Measurements from ENCODE around the gene RAB34.

The RAB34 gene

DNA sequence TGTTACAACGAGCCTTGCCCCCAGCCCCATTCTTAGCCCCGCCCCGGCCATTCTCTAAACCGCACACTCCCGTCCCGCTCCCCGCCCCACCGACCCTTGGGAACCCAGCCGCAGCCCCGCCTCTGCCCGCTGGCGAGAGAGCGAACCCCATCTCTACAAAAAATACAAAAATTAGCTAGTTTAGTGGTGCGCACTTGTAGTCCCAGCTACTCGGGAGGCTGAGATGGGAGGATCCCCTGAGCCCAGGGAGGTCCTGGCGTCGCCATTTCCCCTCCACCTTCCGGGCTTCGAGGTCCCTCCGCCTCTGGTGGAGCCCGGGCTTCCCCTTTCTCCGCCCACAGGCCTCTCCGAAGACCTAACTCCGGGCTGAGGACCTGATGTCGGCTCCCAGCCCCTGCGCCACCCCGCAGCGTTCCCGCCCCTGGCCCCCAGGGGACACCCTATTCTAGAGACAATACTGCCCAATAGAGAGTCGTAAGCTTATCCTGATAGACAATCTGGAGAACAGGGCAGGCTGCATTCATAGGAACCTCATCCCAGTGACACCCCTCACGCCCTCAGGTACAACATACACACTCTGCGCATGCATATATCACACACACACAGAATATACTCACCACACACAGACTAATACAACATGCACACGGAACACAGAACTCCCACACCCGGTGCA is 5.5 kb downstream of the RAB34 start:
- peak; percentile 61 for DNase-seq (ENCODE audit: low spot score)

DNA sequence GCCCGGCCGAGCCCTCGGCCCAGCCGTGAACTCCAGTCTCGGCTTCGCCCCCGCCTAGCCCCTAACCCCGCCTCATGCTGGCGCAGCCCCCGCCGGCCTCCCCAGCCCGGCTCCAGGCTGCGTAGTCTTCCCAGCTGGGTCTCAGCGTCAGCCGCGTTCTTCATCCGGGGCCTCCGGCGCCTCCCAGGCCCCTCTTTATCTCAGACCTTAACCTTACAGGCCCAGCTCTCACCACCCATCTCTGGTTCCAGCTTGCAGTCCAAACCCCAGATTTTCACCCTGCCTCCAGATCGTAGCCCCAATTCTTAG is 6.0 kb downstream of the RAB34 start, which contains the start of gene PROCA1:
TSS of gene PROCA1 (minus strand) at position 166 of the 309 bp plus-strand sequence. CDS start 228 bp downstream, outside the sequence.
- DNase-seq (ENCODE audit: low spot score) = no peak

DNA sequence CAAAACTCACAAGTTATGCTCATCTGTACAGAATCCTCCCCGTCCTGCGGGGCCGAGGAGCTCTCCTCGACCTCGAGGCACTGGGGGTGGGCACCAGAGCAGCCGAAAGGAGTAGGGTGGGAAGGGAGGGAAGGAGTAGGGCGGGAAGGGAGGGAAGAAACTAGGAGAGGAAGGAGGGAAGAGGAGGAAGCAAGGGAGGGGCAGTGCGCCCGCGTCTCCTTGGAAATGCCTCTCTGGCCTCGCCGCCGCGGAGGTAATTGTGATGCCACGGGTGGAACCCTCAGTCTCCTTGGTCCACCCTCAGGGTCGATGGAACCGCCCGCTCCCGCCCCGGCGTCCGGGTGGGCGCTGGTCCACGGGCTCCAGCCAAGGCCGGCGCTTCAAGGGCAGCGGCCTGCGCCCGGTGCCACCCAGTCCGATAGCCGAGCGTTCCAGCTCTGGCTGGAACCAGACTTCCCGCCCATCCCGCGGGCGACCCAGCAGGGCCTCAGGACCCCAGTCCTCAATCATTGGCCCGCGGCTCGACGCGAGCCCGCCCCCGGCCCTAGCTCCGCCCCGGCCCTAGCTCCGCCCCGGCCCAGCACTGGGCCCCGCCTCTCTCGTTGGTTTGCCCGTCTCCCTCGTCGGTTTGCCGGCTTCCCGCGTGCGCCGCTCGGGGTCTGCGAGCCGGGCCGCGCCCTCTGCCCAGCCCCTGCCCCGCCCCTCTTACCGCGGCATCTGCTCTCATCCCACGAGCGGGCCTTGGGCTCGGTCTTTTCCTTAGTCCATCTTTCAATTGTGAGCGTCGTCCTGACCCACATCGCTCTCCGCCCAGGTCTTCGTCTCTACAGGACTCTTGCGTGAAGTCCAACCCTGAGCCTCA is 6.6 kb downstream of the RAB34 start:
- DNase-seq (ENCODE audit: low spot score) = peak; percentile 91

DNA sequence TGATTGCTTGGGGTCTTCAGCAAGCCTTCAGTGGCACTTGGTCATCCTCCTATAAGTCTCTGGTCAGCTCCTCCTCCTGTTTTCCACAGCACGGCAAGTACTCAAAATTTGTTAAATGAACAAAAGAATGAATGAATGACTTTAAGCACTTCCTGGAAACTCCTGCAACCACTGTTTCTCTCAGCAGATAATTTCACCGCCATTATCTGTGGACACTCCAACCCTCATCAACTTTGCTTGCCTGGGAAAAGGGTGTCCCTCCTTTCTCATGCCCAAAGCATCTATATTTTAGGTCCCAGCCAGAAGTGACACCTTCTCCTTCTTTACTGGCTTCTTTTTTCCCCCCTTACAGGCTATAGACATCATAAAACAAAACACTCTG is 10.3 kb downstream of the RAB34 start:
- DNase-seq (ENCODE audit: low spot score) = no peak

DNA sequence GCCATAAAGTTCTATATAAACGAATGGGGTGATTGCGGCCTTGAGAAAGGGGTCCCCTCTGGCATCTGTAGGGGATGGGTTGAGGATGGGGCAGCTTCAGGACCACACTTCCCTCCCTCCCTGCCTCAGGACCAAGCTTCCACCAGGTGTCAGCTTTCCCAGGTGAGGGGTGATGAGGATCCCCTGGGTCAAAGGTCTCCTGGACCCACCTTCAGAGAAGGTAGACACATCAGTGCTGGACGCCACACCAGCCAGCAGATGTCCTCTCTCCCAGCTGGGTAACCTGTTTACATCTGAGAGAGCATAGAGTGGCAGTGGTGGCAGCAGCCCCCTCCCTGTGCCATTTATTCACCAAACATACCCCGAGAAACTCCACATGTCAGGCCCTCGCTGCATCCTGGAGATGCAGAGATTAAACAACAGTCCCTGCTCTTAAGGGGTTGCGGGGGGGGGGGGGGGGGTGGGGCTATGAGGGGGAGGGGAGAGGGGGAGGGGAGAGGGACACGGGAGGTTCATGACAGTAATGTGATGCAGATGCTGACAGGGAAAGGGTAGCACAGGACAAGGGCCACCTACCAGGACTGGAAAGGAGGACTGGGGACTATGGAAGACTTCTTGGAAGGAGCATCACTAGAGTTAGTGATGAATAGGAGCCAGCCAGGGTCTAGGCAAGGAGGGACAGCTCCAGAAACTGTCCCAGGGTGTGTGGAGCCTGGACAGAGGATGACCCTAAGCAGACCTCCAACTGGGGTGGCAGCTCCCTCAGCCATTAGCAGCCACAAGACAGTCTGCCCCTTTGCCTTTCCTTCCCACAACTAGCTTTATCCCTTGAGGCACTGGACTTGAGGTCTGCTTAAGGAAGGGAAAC is 11.0 kb downstream of the RAB34 start:
- DNase-seq (ENCODE audit: low spot score) = no peak

DNA sequence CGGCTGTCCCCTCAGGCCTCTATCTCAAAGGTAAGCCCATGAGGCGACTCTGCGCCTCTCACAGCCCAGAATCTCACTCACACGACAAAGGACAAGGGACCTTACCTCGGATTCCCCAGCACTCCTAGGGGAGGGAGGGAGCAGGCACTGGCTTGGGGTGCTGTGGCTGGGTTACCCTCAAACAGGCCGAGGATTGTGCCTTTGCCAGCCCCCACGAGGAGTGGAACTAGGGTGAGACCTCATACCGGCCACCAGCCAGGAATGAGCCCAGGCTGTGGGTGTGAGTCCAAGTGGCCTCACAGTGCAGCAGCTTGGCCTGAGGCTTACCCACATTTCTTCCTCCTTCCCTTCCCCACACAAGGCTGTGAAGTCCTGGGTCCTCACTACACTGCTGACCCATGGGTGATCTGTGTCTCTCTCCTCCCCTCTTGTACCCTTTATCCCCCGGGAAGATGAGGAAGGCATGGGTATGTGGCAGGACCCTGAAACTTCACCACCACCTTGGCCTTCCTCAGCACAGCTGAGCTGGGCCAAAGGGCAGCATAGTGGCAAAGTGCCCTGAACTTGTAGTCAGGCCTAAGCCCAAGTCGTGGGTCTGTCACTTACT is 11.8 kb downstream of the RAB34 start:
- no peak for DNase-seq (ENCODE audit: low spot score)

DNA sequence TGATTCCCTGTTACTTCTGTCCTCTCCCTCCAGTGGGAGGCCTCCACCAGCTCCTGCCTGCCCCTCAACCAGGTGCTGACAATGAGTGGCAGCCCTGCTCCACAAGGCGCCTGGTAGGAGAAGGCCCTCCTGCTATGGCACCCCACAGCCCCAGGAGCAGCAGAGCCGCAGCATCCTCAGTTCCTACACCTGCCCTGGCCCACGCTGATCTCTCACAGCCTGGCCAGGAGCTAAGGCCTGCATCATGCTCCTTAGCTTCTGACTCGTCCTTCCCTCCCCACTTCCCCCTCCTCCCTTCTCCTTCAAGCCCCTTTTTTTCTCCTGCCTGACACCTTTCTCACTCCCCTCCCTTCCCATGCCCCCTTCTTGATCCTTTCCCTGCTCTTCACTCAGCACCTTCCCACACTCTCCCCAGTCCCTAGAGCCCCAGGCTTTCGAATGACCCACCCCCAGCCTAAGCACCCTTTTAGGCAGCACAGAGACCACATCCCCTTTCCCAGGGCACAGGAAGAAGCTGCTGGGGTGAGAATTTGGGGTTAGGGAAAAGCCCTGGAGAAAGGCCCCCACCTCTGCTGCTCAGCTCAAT is 12.5 kb downstream of the RAB34 start:
- no peak for DNase-seq (ENCODE audit: low spot score)

DNA sequence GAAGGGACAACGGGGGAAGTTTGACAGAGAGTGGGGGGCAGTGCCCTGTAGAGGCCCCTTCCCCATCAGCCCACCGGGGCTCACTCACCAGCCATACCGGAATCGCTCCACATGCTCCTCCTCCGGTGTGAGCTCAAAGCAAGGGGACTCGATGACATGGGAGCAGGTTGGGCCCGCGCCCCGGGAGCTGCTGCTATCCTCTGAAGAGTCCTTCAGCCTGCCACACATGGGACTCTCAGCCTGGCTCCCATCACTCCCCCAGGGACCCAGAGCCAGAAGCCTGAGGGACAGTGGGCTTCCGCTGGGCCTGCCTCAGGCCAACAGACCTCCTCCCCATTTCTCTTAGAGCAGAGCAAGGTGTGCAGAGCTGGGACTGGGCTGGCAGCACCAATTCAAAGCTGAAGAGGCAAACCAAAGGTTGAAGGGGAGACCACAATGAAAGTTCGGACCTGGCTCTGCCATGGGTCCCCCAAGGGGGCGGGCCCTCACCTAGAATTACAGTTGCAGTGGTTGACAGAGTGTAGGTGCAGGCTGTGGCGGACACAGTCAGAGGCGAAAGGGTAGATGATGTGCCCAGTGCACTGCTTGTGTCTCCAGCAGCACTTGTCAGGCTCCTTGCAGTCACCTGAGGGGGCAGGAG is 13.3 kb downstream of the RAB34 start:
- DNase-seq (ENCODE audit: low spot score) = no peak

DNA sequence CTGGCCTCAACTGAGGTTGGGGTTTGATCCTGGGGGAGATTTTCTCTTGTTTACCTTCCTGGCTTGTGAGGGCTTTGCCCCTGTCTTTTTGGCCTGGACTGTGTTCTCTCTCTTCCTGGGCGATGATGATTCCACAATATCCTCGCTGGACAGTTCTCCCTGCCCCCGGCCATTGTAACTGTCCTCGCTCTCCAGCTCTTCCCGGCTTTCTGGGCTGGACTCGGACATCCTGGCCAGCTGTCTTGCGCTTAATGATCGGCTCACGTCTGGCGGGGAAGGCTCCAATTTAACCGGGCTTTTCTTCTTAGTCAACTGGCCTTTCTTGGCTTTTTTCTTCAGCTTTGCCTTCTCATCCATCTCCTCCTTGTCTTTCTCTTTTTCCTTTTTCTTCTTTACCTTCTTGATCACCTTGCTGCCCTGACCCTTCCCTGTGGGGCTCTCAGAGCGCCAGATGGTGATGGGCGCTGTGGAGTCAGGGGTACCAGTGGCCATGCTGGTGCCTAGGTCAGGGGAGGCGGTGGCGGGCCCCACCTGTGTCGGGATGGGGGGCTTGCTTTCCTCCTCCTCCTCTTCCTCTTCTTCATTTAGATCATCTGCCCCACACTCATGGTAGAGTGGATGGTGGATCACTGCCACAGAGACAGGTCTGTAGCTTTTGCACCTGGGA is 14.0 kb downstream of the RAB34 start:
- DNase-seq (ENCODE audit: low spot score) = no peak

DNA sequence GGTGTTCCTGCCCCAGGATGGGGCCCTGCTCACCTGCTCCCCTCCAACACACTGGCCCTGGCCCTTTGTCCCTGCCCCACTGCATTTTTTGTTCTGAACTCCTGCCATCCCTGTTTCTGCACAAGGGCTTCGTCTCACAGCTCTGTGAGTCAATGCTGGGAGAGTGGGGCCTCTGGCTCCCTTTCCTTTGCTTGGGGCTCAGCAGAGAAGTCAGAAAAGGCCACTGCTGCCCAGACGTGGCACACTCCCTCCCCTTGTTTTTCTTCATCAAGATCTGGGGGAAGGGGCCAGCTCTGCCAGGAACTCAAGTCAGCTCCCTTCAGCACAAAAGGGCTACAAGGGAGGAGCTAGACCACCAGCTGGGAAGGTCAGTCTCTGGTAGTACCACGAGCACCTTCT is 14.9 kb downstream of the RAB34 start:
- no peak for DNase-seq (ENCODE audit: low spot score)

DNA sequence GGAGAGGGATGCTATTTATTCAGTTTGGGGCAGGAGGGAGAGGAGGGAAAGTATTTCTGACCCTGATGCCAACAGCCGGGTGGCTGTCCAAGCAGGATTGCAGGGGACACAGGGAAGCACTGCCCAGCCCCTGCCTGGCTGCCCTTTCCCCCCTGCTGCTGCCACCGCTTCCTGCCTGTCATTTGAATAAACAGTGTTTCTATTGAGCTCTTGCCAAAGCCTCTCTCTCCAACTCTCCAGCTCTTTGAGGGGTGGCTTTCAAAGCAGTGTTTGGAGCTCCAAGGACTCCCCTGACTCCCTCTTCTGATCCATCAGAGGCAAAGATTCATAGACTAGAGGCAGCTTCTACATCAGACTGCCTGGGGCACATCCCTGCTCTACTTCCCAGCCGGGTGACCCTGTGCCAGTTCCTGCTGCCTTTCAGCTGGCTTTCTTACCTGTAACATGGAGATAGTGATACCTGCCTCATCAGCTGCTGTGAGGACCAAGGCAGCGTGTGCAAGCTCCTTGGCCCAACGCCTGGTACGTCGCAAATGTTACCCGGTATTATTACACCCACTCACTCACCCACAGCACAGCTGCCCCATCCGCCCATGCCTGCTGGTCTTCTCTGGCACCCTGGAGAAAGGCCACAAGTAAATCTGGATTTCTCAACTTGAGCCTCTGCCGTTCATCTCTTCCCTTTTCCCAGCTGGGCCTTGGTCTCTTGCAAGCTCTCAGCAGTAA is 15.5 kb downstream of the RAB34 start:
- no peak for DNase-seq (ENCODE audit: low spot score)

DNA sequence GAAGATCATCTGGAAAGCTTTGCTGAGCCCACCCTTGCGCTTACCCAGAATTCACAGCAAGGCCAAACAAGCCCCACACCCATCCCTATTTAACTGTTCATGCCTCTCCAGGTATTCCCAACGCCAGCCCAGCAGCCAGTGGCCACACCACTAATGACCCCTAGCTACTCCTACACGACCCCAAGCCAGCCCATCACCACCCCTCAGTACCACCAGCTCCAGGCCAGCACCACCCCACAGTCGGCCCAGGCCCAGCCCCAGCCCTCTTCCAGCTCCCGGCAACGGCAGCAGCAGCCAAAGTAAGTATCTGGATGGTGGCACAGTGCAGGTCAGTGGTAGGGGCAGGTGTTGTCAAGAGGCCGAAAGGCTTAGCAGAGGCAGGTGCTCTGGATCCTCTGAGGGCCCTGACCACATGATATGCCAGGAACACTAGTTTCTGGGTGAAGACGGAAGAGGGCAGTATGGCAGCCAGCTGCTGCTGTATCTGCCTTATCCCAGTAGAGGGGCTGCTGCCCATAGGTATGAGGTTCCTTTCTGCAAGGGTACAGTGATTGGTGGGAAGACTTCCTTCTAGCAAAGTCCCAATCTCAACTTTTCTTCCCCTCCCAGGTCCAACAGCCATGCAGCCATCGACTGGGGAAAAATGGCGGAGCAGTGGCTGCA is 16.7 kb downstream of the RAB34 start:
- DNase-seq (ENCODE audit: low spot score) = no peak

DNA sequence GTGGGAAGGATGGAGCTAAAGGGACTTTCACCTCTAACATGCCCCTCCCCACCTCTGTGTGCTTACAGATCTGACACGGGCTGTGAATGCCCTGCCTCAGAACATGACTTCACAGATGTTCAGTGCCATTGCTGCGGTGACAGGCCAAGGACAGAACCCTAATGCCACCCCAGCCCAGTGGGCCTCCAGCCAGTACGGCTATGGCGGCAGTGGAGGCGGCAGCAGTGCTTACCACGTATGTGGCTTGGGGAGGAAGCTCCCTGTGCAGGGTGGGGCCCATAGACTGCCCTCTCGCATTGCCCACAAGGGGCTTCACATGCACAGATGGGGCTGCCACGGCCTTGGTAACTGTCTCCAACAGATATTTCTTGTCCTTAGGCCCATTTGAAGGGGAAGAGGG is 17.4 kb downstream of the RAB34 start:
- no peak for DNase-seq (ENCODE audit: low spot score)

DNA sequence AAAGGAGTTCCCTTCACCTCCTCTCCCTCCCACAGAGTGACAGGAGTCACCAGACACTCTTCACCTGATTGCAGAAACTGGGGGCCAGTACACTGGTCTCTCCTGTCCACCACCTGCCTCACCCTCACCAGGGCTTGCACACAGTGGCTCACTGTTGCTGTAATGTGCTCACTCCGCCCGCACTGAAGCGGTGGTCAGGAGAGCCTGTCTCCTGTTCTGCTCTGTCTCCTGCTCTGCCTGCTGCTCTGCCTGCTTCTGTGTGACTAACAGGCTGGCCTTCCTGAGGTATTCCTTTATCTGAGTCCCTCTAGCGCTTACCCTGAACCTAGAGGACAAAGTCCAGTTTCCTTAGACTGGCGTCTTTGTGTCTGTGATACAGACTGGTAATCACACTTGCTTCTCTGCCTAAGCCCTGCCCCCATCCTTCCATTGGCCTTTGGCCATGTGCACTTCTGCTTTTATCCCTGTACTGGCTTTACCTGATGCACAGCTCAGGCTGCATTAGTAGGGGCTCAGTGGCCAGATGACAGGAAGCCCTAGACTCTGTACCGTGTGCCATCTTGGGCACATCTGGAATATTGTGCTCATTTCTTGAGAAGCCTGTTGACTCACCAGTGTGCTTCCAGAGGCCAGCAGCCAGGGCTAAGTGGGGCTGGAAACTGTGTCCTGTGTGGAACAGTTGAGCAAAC is 19.3 kb downstream of the RAB34 start:
- no peak for DNase-seq (ENCODE audit: low spot score)

DNA sequence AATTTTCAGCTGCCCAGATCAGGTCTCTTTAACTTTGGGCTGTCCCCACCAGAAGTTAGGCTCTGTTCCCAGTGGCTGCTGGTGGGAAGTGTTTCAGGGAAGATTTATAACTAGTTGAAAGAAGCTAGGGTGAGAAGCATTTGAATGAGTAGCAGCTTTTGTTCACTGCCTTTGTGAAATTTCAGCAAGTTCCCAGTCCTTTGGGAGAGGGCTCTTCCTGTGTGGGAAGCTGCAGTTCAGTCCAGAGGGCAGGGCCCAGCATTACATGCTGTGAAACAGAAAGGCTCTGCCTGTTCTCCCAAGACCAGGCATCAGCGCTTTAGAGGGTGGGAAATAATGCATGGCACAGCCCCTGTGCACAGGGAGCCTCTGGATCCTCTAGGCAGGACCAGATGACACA is 23.8 kb downstream of the RAB34 start:
- no peak for DNase-seq (ENCODE audit: low spot score)

DNA sequence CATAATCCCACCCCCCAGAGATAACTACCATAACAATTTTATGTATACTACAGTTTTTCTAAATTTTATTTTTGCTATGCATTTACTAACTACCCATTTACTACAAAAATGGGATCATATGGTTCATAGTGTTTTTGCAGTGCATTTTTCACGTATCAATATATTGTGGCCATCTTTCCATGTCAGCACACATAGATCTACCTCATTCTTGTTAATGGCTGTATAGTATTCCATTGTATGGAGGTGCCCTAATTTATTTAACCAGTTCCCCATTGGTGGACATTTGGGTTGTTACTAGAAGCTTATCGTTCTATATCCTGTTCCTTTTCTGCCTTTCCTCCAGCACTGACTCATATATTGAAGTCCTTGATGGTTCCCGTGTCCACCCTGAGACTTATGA is 28.7 kb downstream of the RAB34 start:
- no peak for DNase-seq (ENCODE audit: low spot score)

DNA sequence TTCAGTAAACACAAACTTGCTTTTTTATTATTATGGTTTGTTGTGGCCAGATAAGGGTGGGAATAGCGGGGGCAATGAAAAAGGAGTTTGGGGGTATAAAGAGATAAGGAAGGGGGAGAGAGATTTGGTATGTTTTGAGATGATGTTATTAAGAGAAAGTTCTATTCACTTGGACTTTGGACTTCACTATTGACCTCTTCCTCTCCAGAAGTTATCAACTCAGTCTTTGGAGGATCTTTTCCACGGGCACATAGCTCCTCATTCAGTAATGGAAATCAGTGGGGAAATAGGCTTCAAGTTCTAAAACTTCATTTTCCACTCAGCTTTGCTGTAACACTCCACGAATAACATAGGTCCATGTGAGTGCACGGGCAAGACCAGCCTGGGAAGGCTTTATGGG is 29.2 kb downstream of the RAB34 start:
- no peak for DNase-seq (ENCODE audit: low spot score)

DNA sequence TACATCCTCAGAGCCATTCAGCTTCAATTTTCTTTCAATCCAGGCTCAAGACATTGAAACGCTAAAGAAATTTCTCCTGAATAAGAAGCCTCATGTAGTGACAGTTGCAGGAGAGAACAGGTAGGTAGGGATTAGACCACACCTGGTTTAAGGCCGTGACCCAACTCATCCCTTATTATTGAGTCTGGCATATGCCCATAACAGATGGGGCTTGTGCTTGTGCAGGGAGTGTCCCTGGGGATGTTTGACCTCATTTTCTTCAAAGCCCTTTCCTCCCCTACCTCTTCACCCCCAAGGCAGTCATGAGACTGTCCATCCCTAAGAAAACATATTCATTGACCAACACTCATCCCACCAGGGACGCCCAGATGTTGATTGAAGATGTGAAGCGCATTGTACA is 31.4 kb downstream of the RAB34 start:
- no peak for DNase-seq (ENCODE audit: low spot score)

DNA sequence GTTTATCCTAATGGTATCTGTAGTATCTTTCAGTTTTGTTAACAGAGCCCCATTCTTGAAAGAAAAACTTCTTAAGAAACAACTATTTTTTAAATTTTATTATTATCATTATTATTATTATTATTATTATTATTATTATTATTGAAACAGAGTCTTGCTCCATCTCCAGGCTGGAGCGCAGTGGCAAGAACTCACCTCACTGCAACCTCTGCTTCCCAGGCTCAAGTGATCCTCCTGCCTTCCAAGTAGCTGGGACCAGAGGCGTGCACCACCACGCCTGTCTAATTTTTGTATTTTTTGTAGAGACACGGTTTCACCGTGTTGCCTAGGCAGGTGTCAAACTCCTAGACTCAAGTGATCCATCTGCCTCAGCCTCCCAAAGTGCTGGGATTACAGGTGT is 32.3 kb downstream of the RAB34 start:
- no peak for DNase-seq (ENCODE audit: low spot score)
